ENCODE measurements around the gene CBX1.

DNA sequence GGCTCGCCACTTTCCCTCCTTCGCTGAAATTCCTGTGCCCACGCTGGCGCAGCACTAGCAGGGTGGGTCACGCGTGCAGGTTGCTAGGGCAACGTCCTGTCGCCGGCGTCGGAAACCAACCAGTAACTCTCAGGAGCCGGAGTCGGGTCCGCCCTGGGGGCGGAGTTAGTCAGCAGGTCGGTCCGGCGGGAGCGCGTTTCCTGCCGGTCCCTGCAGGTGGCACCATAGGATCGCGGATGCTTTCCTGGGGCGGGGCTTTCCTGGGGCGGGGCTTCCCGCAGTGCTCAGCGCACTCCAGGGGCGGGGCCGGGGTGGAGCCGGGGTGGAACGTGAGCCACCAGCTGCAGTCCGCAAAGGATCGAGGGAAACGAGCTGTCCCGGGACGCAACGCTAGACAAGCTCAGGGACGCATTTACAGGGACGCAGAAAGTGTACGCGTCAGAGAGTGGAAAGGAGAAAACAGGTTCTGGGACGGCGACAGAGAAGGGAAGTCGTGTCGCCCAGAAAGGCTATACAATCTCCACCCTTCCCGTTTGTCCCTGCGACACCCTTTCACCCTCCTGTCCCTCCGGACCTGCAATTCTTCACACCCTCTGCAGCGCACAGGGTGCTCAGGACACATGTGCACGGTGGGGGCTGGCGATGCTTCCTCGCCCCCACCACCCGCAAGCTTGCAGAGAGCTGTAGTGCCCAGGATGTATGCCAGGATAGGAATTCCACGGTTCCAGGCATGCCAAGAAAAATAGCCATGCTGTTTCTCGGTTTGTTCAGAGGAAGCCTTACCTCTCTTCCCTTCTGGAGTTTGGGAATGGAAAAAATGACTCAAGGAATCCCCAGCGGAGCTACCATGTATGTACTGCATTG is 76.0 kb downstream of the CBX1 start:
- TF ChIP-seq CTCF (IDR thresholded peaks at IDR 0.05): peak; percentile 67 to 92 (median 82)
- peak in 1 of 2 donors; percentile 85 for TF ChIP-seq POLR2A (IDR thresholded peaks at IDR 0.05)
